Fibroblast of the conjunctiva (primary cell): ENCODE results near the gene HMGB1.

Source experiments
- DNase-seq: peaks from one replicate; pipeline ENCODE4 v3.0.0-alpha.2; 2010; ENCODE audit warnings: low read depth

Gene HMGB1

GRCh38 chr13:30465593-30466357 is at the start of gene HMGB1:
Gene HMGB1, minus strand, starts transcription at chr13:30465936. Its CDS starts 2,256 bp downstream, at chr13:30463680.
- DNase-seq: peak; percentile 98

DNA sequence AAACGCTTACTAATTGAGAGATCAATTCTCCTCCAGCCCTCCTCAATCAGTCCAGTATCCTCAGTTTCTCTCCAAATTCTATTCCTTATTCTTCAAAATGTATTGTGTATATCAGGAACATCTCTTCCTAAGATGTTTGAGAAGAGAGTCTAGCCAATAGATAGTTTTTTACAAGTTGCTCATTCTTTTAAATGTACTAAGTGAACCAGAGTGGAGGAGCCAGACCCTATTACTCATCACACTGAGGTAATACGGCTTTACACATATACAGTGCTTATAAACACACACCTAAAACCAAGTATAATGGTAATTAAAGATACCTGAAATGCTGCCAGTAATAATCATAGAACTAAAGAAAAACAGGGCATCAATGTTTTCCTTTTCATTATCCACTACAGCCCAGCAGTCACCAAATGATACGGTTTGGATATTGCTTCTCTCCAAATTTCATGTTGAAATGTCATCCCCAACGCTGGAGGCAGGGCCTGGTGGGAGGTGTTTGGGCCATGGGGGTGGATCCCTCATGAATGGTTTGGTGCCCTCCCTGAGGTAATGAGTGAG is 45.2 kb upstream of the HMGB1 start:
- DNase-seq: no peak

GRCh38 chr13:30510091-30510490 is 44.4 kb upstream of the HMGB1 start:
- DNase-seq: no peak

DNA sequence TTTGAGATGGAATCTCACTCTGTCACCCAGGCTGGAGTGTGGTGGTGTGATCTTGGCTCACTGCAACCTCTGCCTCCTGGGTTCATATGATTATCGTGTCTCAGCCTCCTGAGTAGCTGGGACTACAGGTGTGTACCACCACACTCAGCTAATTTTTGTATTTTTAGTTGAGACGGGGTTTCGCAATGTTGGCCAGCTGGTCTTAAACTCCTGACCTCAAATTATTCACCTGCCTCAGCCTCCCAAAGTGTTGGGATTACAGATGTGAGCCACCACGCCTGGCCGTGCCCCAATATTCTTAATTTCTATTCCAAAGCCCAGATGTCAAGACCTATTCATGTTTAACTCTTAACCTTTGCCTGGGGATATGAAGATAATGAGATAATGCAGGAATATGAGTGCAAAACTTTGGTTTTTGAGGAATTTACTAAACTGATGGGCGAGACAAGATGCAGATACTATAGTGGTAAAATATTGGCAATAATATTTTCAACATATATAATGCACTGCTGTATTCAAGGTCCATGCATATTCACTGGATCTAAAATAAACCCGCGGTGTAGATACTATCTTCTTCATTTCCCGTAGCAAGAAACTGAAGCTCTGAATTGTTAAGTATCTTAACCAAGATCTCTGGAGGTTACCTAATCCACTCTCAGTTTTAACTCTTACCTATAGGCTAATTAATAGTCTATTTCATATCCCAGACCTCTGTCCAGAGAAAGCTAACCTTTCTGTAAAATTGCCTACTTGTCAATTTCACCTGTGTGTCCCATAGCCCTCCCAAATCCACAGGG is 43.7 kb upstream of the HMGB1 start:
- no peak for DNase-seq

DNA sequence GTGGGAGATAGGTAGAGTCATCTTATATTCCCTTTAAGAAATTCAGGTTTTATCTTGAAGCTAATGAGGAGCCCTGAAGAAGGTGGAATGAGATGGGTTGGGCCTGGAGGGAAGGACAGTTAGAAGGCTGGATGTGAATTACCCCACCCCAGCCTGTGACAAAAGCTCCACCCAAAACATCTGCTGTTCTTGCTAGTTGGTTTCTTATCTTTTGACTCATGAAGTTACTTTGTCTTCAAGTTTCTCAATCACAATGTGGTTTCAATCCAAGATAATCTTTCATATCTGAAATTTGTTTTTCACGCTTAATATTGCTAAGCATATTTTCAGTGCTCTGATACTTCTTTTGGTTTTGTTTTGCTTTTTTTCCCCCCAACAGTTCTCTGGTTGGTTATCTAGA is 38.3 kb upstream of the HMGB1 start:
- DNase-seq: no peak

- no peak for DNase-seq
These were observed 36.5 kb upstream of the HMGB1 start for GRCh38 chr13:30502237-30502636.

GRCh38 chr13:30499338-30499737 is 33.6 kb upstream of the HMGB1 start:
- no peak for DNase-seq

DNA sequence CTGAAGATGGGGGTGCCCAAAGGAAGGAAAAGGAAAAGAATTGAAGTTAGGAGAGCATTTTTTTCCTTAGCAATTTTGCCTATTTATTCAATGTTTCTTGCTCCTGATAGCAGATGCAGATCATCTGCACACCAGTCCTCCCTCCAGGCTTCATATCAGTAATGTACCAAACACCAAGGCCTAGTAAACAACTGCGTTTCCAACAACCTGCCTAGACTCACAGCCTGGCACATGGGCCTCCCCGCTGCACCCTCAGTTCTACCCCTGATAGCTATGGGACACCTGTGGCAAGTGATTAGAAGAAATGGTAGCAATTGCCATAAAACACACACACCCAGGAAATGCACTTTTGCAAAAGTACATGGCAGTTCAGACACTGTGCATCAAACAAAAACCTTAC is 30.4 kb upstream of the HMGB1 start:
- no peak for DNase-seq

GRCh38 chr13:30495746-30496145 is 30.0 kb upstream of the HMGB1 start:
- no peak for DNase-seq

GRCh38 chr13:30493658-30494381 is 28.1 kb upstream of the HMGB1 start:
- no peak for DNase-seq

- DNase-seq: no peak
These were observed 21.3 kb upstream of the HMGB1 start for GRCh38 chr13:30487075-30487470.

DNA sequence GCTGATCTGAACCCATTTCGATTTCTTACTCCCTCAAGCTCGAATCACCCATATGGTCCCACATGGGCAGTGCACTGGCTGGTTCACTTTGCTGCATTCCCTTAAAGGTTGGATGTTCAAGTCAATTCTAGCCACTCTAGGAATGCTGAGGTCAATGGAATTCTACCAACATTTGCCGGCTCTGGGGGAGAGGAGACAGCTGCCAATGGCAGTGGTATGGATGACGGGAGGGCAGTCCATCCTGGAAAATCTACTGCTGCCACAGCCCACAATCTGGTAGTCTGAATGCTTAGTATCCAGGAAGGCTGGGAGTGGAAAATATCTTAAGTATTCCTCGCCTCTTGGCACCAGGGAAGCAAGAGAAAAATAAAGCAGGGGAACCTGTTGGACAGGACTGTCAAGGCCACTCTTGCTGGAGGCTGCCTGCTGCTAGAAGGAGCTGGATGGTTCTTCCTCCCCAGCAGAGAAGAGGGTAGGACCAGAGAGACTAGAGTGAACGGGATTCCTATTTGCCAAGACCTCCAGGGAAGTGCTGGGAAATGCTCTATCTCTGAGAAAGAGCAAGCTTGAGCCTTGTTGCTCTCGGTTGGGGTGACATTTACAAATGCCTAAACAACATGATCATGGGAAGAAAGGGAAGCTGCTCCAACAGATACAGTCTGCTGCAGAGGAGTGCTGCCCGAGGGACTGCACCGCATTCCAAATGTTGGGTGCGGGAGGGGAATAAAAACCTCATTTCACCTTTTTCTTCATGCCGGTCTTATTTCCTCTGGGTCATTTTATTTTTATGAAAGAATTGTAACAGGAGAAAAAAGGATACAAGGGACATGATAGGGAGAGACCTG is 20.7 kb upstream of the HMGB1 start:
- no peak for DNase-seq

DNA sequence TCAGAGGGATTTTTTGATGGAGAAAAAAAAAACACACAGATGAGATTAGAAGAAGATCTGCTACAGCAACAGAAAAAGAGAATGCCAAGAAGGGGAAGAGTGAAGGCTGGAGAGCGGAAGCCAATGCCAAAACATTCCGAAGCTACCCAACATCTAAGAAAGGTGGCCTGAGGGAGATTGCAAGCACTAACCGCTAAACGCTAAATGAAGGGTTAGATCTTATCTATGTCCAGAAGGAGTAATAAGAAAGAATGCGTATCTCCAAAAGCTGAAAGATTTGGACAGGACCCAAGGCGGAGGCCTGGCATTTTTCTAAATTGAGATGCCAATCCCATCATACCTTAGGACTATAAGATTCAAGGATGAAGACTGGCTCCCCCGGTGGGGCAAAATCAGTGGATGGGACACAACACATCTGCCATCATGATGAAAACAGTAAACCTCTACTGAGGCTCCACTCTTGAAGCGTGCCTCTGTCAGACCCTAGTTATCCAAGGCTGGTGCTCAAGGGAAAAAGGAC is 15.6 kb upstream of the HMGB1 start:
- no peak for DNase-seq

DNA sequence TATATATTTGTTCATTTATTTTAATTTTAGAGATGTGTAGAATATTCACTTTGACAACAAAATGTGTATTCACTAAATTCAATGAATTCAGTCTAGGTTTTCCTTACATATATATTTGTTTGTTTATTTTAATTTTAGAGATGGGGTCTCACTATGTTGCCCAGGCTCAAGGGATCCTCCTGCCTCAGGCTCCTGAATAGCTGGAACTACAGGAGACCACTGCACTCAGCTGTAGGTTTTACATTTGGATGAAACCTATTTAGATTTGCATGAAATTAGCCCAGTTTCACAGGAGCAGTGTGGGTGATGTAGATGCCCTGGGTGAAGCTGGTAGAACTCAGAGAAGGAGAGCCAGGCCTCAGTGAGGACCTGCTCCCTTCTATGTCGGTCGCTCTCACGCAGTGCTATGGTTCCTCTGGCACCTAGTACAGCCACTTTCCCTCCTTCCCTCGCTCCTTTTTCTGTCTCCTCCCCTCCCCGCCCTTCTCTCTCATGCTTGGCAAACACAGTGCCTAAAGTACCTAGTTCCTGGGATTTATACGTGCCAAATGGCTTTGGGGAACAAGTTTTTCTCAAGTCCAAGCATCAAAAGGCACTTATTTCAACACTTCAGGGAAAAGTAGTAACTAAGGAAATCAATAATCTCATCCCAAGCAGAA is 14.7 kb upstream of the HMGB1 start:
- no peak for DNase-seq

DNA sequence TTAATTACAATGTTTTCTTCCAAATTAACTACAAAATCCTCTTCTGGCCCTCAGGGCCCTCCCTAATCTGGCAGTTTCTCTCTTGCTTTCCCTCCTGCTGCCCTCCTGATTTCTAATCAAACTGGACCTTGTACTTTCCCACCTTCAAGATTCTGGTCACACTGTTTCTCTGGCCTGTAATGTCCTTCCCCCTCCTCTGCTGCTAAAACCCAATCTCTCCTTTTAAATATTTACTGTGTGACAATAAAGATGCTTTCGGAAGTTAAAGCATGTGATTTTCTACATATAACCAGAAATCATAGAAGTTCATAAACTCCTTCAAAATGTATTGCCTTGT is 14.1 kb upstream of the HMGB1 start:
- DNase-seq: no peak

DNA sequence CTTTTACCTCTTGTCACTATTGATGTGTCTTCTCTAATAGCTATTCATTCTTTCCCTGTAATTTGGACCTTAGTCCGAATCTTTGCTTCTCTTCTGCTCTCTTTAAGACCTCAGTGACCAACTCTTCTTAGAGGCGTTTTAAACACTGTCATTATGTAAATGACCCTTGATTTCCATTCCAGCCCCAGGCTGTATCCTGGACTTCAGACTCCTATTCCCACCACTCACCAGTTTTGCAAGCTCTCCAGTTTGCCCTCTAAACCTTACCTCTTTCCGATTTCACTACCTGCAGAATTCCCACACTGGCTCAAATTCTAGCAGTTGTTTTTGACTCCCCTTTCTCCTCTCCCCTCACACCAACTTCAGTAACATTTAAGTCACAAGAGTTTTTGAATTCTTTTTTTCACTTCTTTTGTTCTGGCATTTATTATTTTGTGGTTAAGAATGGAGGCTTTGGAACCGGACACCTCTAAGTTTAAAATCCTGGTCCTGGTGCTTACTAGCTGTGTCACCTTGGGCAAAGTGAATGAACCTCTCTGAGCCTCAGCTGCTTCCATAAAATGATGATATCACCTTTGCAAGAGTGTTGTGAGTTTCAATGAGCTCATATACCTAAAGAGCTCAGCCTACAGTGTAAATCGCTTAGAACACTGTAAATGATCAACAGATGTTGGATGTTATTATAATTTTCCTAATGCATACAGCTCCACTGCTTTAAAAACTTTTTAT is 13.6 kb upstream of the HMGB1 start:
- DNase-seq: no peak

- DNase-seq: no peak
These were observed 11.8 kb upstream of the HMGB1 start for GRCh38 chr13:30477346-30478195.

DNA sequence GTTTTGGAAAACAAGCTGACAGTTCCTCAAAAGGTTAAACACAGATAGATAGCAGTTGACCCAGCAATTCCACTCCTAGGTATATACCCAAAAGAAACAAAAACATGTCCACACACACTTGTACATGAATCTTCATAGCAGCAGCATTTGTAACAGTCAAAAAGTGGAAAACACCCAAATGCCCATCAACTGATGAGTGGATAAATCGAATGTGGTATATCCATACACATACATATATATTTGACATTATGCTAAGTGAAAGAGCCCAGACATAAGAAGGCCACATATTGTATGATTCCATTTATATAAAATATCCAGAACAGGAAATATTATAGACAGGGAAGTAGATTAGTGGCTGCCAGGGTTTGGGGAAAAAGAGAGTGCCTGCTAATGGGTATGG is 7.9 kb upstream of the HMGB1 start:
- DNase-seq: no peak

GRCh38 chr13:30466841-30467252 is 1.1 kb upstream of the HMGB1 start:
- DNase-seq: no peak
